WI38 (cell line): Measurements from ENCODE around the gene DGKZ.

Source experiments
- H3K4me3 ChIP-seq: 2 replicates; pipeline ENCODE4 v1.5.1; 2011; ENCODE audit warnings: low read depth, mild to moderate bottlenecking, control low read depth, low read length
- TF ChIP-seq, protein P1 (sequence below): IDR thresholded peaks from 2 replicates; pipeline ENCODE4 v1.5.1; 2012; ENCODE audit warnings: low read depth, mild to moderate bottlenecking, control low read depth, low read length

Gene DGKZ

DNA sequence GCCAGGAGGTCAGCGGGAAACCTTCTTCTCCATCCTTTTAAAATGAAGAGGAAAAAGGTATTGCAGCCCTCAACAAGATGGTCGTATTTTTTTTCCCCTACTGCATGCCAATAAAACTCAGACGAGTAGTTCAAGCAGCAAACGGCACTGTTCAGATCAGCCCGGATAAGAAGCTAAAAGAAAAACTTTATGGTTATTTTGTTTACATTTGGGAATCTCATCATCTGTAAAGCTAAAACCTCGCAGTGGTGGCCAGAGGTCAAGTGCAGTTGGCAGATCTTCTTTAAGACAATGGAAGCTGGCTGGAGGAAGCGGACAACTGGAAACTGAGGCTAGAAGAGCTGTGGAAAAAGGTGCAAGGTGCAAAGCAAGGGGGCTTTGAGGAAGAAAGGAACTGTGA, 75.3 kb downstream of the DGKZ start:
- H3K4me3 ChIP-seq, result no peak overlapping the region
- TF ChIP-seq, protein P1, sequence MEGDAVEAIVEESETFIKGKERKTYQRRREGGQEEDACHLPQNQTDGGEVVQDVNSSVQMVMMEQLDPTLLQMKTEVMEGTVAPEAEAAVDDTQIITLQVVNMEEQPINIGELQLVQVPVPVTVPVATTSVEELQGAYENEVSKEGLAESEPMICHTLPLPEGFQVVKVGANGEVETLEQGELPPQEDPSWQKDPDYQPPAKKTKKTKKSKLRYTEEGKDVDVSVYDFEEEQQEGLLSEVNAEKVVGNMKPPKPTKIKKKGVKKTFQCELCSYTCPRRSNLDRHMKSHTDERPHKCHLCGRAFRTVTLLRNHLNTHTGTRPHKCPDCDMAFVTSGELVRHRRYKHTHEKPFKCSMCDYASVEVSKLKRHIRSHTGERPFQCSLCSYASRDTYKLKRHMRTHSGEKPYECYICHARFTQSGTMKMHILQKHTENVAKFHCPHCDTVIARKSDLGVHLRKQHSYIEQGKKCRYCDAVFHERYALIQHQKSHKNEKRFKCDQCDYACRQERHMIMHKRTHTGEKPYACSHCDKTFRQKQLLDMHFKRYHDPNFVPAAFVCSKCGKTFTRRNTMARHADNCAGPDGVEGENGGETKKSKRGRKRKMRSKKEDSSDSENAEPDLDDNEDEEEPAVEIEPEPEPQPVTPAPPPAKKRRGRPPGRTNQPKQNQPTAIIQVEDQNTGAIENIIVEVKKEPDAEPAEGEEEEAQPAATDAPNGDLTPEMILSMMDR, result no peak

DNA sequence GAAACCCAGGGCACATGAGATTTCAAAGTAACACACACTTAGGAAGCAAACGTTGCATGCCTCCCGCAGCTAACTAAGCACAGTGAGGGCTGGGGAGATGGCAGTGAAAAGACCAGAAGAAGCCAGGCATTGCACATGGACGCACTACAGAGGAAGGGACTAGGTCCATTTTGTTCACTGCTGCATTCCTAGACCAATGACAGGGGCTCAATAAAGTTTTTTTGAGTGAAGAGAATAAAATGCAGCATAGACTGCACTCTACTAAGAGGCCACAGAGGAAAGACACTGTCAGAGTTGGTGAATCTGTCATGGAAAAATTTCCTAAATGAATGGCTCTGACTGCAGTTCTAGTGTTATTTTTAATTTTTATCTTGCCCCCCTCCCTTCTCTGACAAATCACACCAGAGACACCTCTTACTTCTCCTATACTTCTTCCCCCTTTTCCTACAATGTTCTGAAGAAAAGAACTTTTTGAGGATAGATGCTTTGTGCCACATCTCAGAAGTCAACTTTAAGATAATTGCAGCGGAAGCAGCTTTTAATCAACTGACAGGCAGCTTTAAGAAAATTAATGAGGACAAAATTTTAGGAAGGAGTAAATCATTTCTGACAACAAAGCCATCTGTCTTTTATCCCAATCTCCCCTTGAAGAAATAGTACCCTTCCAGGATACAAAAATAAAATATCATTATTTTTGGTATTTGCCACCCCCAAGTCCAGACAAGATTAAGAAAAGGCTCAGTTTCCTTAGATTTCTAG, 79.1 kb downstream of the DGKZ start:
- H3K4me3 ChIP-seq, result no peak overlapping the region
- TF ChIP-seq, protein P1, result no peak

DNA sequence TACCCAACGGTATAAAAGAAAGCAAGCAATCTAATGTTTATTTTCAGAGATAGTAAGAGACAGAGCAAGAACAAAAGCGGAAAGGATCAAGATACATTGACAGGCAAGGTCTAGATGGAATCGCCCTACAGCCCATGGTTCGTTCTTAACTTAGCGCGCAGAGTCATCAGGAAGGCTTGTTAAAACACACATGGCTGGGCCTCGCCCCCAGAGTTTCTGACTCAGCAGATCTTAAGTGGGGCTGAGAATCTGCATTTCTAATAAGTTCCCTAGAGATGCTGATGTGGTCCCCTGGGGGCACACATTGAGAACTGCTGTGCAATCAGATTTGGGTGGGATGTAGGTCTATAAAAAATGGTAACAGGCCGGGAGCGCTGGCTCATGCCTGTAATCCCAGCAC, 80.1 kb downstream of the DGKZ start:
- TF ChIP-seq, protein P1, result no peak
- no peak overlapping the region for H3K4me3 ChIP-seq

DNA sequence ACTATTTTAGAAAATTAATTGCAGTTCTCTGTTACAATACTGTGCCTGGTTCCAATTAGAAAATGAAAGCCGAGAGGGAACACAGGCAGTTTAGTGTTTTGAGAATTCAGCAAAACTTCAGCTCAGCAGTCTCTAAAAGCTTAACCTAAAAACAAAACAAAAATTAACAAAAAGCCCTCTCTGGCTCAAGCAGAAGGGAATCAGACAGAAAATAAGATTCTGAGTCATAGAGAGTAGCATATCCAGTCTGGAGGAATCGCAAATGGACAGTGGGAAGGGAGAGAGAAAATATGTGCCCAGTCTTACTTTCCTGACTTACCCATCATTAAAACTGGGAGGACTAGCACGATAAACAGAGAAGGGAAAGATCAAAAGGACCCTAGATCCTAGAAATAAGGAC, 82.5 kb downstream of the DGKZ start:
- no peak overlapping the region for H3K4me3 ChIP-seq
- TF ChIP-seq, protein P1, result no peak
